ENCODE results near the gene SLC25A21. TPM values are rescaled to one million over a fixed set of nuclear protein-coding genes. Genes with fewer than 3 reads are reported as not detected.

Gene SLC25A21
- total RNA-seq, 2 experiments from 2014 or later: not detected

DNA sequence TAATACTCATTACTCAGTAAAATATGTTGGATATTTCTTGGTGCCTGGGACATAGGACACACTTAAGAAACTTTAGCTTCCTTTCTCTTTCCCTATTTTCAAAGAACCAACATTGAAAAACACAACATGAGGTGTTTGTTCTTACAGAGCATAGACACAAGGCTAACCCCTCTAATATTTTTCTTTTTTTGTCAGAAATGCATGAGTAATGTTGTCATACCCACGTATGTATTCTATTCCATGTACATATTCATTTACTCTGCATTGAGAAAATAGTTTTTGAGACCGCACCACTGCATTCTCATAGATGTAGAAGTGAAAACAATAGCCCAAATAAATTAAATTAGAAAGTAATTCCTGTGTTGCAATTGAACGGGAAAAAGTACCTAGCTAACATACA, 497.7 kb downstream of the SLC25A21 start:
- DNase-seq (no peak), ATAC-seq (ENCODE audit: poor library complexity) (no peak)
- ChIA-PET CTCF (no interaction called here), POLR2A (no interaction called here)
- intact Hi-C loops (cut with DNase I, micrococcal nuclease): no loop called here
- H3K9me3 Mint-ChIP-seq: no peaks in the 10 kb centered on the region
- Histone ChIP-seq H3K27ac (ENCODE audit: low read depth in 1 of 2, low read length in 2 of 2) (no peak overlapping the region), H3K4me1 (ENCODE audit: insufficient read depth, low read length) (no peaks in the 10 kb centered on the region), H3K27me3 (ENCODE audit: control insufficient read depth in 1 of 2, insufficient read depth in 2 of 2, low read length in 2 of 2) (peaks cover 3 to 19% of the 10 kb centered on the region in 2 experiments), H3K9me3 (ENCODE audit: control insufficient read depth in 1 of 2, insufficient read depth in 1 of 2, low read length in 2 of 2) (no peaks in the 10 kb centered on the region), H3K36me3 (ENCODE audit: insufficient read depth, low read length) (no peaks in the 10 kb centered on the region), H3K4me3 (ENCODE audit: low read length) (no peak overlapping the region)
- no peak overlapping the region for H3K27ac Mint-ChIP-seq
- H3K4me1 Mint-ChIP-seq (ENCODE audit: low read depth): no peaks in the 10 kb centered on the region
- no peak overlapping the region for H3K4me3 Mint-ChIP-seq
- H3K27me3 Mint-ChIP-seq: peaks cover 48% of the 10 kb centered on the region
- TF ChIP-seq, protein P1, sequence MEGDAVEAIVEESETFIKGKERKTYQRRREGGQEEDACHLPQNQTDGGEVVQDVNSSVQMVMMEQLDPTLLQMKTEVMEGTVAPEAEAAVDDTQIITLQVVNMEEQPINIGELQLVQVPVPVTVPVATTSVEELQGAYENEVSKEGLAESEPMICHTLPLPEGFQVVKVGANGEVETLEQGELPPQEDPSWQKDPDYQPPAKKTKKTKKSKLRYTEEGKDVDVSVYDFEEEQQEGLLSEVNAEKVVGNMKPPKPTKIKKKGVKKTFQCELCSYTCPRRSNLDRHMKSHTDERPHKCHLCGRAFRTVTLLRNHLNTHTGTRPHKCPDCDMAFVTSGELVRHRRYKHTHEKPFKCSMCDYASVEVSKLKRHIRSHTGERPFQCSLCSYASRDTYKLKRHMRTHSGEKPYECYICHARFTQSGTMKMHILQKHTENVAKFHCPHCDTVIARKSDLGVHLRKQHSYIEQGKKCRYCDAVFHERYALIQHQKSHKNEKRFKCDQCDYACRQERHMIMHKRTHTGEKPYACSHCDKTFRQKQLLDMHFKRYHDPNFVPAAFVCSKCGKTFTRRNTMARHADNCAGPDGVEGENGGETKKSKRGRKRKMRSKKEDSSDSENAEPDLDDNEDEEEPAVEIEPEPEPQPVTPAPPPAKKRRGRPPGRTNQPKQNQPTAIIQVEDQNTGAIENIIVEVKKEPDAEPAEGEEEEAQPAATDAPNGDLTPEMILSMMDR (IDR thresholded peaks at IDR 0.05): no peak
- H3K36me3 Mint-ChIP-seq (ENCODE audit: low read depth): no peaks in the 10 kb centered on the region

- Mint-ChIP-seq H3K9me3 (no peaks in the 10 kb centered on the region), H3K4me3 (no peak overlapping the region), H3K27ac (no peak overlapping the region), H3K4me1 (ENCODE audit: low read depth) (no peaks in the 10 kb centered on the region), H3K27me3 (peaks cover 40% of the 10 kb centered on the region), H3K36me3 (ENCODE audit: low read depth) (no peaks in the 10 kb centered on the region)
- Histone ChIP-seq H3K4me3 (ENCODE audit: low read length) (no peak overlapping the region), H3K36me3 (ENCODE audit: insufficient read depth, low read length) (no peaks in the 10 kb centered on the region), H3K27me3 (ENCODE audit: control insufficient read depth in 1 of 2, insufficient read depth in 2 of 2, low read length in 2 of 2) (peaks cover 6 to 39% of the 10 kb centered on the region in 2 experiments), H3K27ac (ENCODE audit: low read depth in 1 of 2, low read length in 2 of 2) (no peak overlapping the region), H3K4me1 (ENCODE audit: insufficient read depth, low read length) (no peaks in the 10 kb centered on the region), H3K9me3 (ENCODE audit: control insufficient read depth in 1 of 2, insufficient read depth in 1 of 2, low read length in 2 of 2) (peaks cover 0 to 4% of the 10 kb centered on the region in 2 experiments)
- DNase-seq (no peak), ATAC-seq (ENCODE audit: poor library complexity) (no peak)
- intact Hi-C loops (cut with DNase I, micrococcal nuclease): no loop called here
- TF ChIP-seq, protein P1 (IDR thresholded peaks at IDR 0.05): no peak
- CTCF ChIA-PET: no interaction called here
- POLR2A ChIA-PET: no interaction called here
Measured at GRCh38 chr14:36672095-36672494, 500.3 kb downstream of the SLC25A21 start.

DNA sequence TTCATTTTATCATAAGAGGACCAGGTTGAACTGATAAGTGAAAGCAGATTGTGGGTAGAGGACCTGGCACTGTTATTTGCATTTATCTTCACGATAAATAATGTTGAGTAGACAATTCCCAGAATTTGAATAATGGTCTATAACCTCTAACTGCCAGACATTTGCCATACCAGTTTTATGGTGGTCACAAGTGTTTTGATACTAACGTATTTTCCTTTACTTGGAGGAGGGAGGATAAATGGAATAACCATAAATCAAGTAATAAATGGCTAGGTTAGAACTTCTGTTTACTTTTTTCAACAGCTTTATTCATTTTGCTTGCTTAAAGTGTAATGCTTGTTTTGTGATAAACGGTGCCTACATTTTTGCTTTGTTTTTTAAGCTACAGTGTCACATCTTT, 501.3 kb downstream of the SLC25A21 start:
- Mint-ChIP-seq H3K27ac (no peak overlapping the region), H3K4me1 (ENCODE audit: low read depth) (no peaks in the 10 kb centered on the region), H3K9me3 (no peaks in the 10 kb centered on the region), H3K27me3 (peaks cover 33% of the 10 kb centered on the region), H3K36me3 (ENCODE audit: low read depth) (no peaks in the 10 kb centered on the region), H3K4me3 (no peak overlapping the region)
- TF ChIP-seq, protein P1 (IDR thresholded peaks at IDR 0.05): no peak
- CTCF ChIA-PET: no interaction called here
- Histone ChIP-seq H3K27me3 (ENCODE audit: control insufficient read depth in 1 of 2, insufficient read depth in 2 of 2, low read length in 2 of 2) (peaks cover 9 to 43% of the 10 kb centered on the region in 2 experiments), H3K36me3 (ENCODE audit: insufficient read depth, low read length) (no peaks in the 10 kb centered on the region), H3K27ac (ENCODE audit: low read depth in 1 of 2, low read length in 2 of 2) (no peak overlapping the region), H3K9me3 (ENCODE audit: control insufficient read depth in 1 of 2, insufficient read depth in 1 of 2, low read length in 2 of 2) (peaks cover 0 to 13% of the 10 kb centered on the region in 2 experiments), H3K4me3 (ENCODE audit: low read length) (no peak overlapping the region), H3K4me1 (ENCODE audit: insufficient read depth, low read length) (peaks cover 5% of the 10 kb centered on the region)
- POLR2A ChIA-PET: no interaction called here
- ATAC-seq (ENCODE audit: poor library complexity) (no peak), DNase-seq (no peak)
- intact Hi-C loops (cut with DNase I, micrococcal nuclease): no loop called here

Data from CD4-positive, alpha-beta T cell (primary cell).